Stromal cell of bone marrow (primary cell): ENCODE measurements around the gene GPR89A.
"Not testable (repeated sequence)": the region's sequence is repeated elsewhere in the genome, so short reads cannot be mapped to it uniquely, and the experiment has no call there.

Source experiments
- DNase-seq: peaks from one replicate; pipeline ENCODE4 v3.0.0-alpha.2; 2012; ENCODE audit warnings: low read depth

Gene GPR89A

DNA sequence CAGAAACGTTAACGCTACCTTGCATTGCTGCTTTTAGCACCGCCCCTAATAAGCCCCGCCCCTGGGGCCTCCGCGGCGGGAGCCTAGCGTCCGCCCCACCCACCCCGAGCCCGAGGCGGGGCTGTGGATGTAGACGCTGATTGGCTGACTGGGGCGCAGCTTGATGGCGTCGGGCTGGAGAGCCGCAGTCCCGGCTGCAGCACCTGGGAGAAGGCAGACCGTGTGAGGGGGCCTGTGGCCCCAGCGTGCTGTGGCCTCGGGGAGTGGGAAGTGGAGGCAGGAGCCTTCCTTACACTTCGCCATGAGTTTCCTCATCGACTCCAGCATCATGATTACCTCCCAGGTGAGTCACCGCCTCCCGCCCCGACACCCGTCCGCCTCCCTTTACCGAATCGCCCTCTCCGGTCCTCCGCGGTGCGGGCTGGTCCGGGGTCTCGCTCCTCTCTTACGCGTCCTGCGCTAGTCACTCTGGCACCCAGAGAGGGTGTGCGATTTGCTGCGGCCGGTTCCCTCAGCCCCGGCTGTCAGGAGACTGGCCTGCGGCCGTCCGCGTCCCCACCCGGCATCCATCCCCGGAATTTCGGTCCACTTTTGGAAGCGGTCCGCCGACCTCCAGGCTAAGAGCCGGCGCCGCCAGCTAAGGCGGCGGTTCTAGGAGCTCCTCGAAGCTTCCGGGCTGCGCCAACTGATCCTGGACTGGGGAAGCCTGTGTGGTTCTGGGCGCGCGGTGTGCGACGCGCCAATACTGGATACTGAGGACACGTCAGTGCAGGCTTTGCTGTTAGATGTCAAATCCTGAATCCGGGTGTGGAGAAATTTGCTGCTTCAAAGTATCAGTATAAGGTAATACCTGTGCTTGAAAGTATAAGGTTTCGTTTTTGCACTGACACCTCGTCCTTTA lies at the start of gene GPR89A:
GPR89A (plus strand) TSS at position 156 of the 901 bp plus-strand sequence; CDS start at position 302, 146 bp downstream.
- DNase-seq, result peak; percentile 77

GRCh38 chr1:145586820-145587219 lies 21.0 kb upstream of the GPR89A start:
- DNase-seq, result not testable (repeated sequence)

- not testable (repeated sequence) for DNase-seq
These were observed 17.0 kb upstream of the GPR89A start for GRCh38 chr1:145590806-145591205.

DNA sequence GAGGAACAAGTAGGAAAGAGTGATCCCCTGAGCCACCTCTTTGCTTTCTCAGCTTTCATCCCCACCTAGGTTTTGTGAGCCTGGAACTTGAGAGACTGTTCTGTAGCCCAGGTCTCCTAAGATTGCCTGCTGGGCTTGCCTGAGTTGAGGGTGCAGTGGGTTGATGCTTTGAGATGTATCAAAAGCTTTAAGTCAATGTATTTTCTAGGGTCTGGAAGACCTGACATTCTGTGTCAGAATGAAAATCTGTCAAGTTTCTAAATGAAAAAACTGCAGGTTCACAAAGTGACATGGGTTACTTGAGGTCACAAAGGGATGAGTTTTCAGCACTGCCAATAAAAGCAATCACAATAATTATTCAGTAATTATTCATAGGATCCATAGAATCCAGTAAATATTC lies 15.4 kb upstream of the GPR89A start:
- DNase-seq, result not testable (repeated sequence)

DNA sequence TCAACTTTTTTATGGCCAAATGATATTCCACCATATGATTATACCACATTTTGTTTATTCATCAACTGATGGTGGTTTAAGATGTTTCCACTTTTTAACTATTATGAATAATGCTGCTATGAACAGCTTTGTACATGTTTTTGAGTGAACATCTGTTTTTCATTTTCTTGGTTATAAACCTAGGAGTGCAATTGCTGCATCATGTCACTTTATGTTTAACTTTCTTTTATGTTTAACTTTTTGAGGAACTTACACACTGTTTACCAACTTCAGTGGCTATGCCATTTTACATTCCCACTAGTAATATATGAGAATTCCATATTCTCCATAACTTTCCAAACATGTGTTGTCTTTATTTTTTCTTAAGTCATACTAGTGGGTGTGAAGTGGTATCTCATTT lies 12.4 kb upstream of the GPR89A start:
- DNase-seq, result not testable (repeated sequence)

- not testable (repeated sequence) for DNase-seq
These were observed 11.6 kb upstream of the GPR89A start for GRCh38 chr1:145596236-145596635.

- not testable (repeated sequence) for DNase-seq
These were observed 8.4 kb upstream of the GPR89A start for GRCh38 chr1:145599426-145599825.

- no peak for DNase-seq
These were observed 6.2 kb upstream of the GPR89A start for GRCh38 chr1:145601593-145601992.

DNA sequence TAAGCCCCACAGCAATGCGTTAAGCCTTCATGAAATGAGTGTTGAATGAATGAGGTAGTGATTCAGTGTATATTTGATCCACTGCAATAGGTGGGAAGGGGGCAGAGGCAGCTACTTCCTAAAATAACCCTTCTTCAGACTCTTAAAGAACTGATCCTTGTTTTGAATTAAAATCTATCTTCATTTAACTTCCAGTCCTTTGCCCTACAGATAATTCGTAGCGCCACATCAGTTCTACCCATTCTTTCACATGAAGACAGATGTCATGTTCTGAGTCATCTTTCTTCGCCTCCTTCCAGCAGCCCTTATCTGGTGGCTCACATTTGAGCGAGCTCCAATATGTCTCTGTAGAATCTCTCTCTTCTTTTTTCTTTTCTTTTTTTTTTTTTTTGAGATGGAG lies 948 bp upstream of the GPR89A start:
- not testable (repeated sequence) for DNase-seq

DNA sequence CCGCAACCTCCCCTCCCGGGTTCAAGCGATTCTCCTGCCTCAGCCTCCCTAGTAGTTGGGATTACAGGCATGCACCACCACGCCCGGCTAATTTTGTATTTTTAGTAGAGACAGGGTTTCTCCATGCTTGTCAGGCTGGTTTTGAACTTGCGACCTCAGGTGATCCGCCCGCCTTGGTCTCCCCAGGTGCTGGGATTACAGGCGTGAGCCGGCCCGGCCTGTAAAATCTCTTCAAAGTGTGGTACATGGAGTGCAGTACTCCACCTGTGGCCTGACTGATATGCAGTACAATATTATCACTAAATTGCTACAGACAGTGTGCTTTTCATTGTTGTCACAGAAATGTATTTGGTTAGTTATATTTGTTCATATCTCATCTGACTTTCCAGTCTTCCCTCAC lies 499 bp upstream of the GPR89A start:
- DNase-seq, result not testable (repeated sequence)

DNA sequence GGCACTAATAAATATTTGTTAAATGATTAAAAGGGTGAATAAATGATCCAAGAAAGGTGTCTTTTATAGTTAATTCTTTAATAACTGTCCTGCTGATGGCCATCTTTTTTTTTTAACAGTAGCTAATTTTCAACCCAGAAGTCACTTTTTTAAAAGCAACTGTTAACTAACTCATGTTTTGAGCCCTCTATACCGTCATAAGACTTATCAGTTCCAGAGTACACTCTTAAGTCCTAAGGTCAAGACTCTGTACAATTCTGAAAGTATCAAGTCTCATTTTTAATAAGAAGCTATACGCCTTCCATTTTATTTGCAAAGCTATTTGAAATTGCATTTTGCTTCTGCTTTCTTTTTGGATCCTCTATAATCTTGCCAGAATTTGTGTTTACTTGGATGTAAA lies 3.0 kb downstream of the GPR89A start:
- DNase-seq, result not testable (repeated sequence)

- not testable (repeated sequence) for DNase-seq
These were observed 12.3 kb downstream of the GPR89A start for GRCh38 chr1:145620073-145620472.

- DNase-seq, result not testable (repeated sequence)
These were observed 14.4 kb downstream of the GPR89A start for GRCh38 chr1:145622177-145622576.

GRCh38 chr1:145636237-145636636 lies 28.4 kb downstream of the GPR89A start:
- DNase-seq, result not testable (repeated sequence)

DNA sequence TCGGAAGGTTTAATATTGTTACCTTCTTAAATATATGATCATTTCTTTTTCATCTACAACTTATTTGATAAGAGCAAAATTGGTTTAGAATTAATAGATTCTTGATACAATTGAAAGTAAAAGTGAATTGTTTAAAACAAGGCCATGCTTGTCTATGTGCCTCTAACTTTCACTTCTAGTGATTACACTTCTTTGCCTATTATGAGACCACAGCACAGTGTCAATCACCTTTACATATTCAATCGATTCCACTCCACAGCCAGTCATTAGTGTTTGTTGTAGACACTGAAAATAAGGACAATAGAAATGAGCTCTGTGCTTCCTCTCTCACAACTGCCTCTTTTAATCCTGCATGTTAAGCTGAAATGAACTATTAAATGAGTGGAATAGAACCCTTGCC lies 34.1 kb downstream of the GPR89A start:
- DNase-seq, result not testable (repeated sequence)

GRCh38 chr1:145643990-145644389 lies 36.2 kb downstream of the GPR89A start:
- not testable (repeated sequence) for DNase-seq

- DNase-seq, result not testable (repeated sequence)
These were observed 48.6 kb downstream of the GPR89A start for GRCh38 chr1:145656245-145656943.

DNA sequence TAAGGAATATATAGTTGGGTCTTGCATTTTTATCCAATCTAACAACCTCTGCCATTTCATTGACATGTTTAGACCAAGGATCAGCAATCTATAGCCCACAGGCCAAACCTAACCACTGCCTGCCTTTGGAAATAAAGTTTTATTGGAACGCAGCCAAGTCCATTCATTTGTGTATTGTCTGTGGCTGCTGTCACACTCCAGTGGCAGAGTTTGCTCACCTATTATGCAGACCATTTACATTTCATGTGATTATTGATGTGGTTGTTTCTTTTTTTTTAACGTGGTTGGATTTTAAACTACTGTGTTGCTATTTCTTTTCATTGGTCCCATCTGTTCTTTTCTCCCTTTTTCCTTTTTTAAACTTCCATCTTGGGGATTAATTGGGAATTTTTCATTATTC lies 54.7 kb downstream of the GPR89A start:
- DNase-seq, result not testable (repeated sequence)

- DNase-seq, result not testable (repeated sequence)
These were observed 57.2 kb downstream of the GPR89A start for GRCh38 chr1:145665015-145665414.

- DNase-seq, result not testable (repeated sequence)
These were observed 63.4 kb downstream of the GPR89A start for GRCh38 chr1:145670995-145671745.

GRCh38 chr1:145673217-145673616 lies 65.4 kb downstream of the GPR89A start:
- DNase-seq, result not testable (repeated sequence)

- DNase-seq, result not testable (repeated sequence)
These were observed 77.1 kb downstream of the GPR89A start for GRCh38 chr1:145684858-145685257.
